Osteocyte (in vitro differentiated cells): ENCODE measurements around the gene PKN3. TPM values are rescaled to one million over a fixed set of nuclear protein-coding genes. Genes with fewer than 3 reads are reported as not detected.

Experiments
- DNase-seq: peaks from one replicate; pipeline ENCODE4 v3.0.0; 2021; ENCODE audit warnings: mixed read lengths; ENCODE audit not compliant: unreplicated experiment; ENCODE audit errors: extremely low spot score
- H3K27ac Mint-ChIP-seq: one replicate; pipeline ENCODE4 v1.8.0; 2021; ENCODE audit warnings: mild to moderate bottlenecking, mixed read lengths; ENCODE audit not compliant: unreplicated experiment
- H3K27me3 Mint-ChIP-seq: one replicate; pipeline ENCODE4 v1.8.0; 2021; ENCODE audit warnings: mixed read lengths; ENCODE audit not compliant: unreplicated experiment
- H3K36me3 Mint-ChIP-seq: one replicate; pipeline ENCODE4 v1.8.0; 2021; ENCODE audit warnings: mixed read lengths; ENCODE audit not compliant: unreplicated experiment
- H3K4me1 Mint-ChIP-seq: one replicate; pipeline ENCODE4 v1.8.0; 2021; ENCODE audit warnings: mixed read lengths; ENCODE audit not compliant: unreplicated experiment
- H3K4me3 Mint-ChIP-seq: one replicate; pipeline ENCODE4 v1.8.0; 2021; ENCODE audit warnings: mild to moderate bottlenecking, moderate library complexity, mixed read lengths; ENCODE audit not compliant: unreplicated experiment
- H3K9me3 Mint-ChIP-seq: one replicate; pipeline ENCODE4 v1.8.0; 2021; ENCODE audit warnings: mixed read lengths; ENCODE audit not compliant: unreplicated experiment
- CTCF ChIP-seq: fragments of 200-600 bp; sonication (generic); IDR thresholded peaks from 2 replicates; pipeline ENCODE4 v1.5.0; 2021; ENCODE audit warnings: antibody characterized with exemption, mild to moderate bottlenecking, moderate library complexity
- total RNA-seq: library from RNA; stranded (reverse); gene quantifications from 2 replicates; pipeline ENCODE4 v1.2.1, GENCODE V29; 2021

Gene PKN3
- total RNA-seq, 1 donor from 2014 or later = 7.5 TPM

- no peak overlapping the region for H3K27ac Mint-ChIP-seq
- no peaks in the 10 kb centered on the region for H3K27me3 Mint-ChIP-seq
- no peak for TF ChIP-seq CTCF
- H3K36me3 Mint-ChIP-seq = peaks cover 22% of the 10 kb centered on the region
- H3K9me3 Mint-ChIP-seq = no peaks in the 10 kb centered on the region
- no peak for DNase-seq
- no peak overlapping the region for H3K4me3 Mint-ChIP-seq
- no peaks in the 10 kb centered on the region for H3K4me1 Mint-ChIP-seq
Measured at GRCh38 chr9:128743421-128743820, 41.1 kb downstream of the PKN3 start.

- DNase-seq = no peak
- Mint-ChIP-seq H3K36me3 (peaks cover 12% of the 10 kb centered on the region), H3K27me3 (no peaks in the 10 kb centered on the region), H3K9me3 (no peaks in the 10 kb centered on the region), H3K27ac (no peak overlapping the region), H3K4me3 (no peak overlapping the region), H3K4me1 (no peaks in the 10 kb centered on the region)
- no peak for TF ChIP-seq CTCF
Measured at GRCh38 chr9:128747241-128747640, 44.9 kb downstream of the PKN3 start.

GRCh38 chr9:128750926-128751595, 48.8 kb downstream of the PKN3 start:
- Mint-ChIP-seq H3K9me3 (no peaks in the 10 kb centered on the region), H3K27me3 (no peaks in the 10 kb centered on the region), H3K27ac (no peak overlapping the region), H3K4me3 (no peak overlapping the region), H3K4me1 (no peaks in the 10 kb centered on the region), H3K36me3 (peaks cover 7% of the 10 kb centered on the region)
- DNase-seq = no peak
- TF ChIP-seq CTCF = no peak

GRCh38 chr9:128753627-128754026, 51.3 kb downstream of the PKN3 start:
- no peak overlapping the region for H3K4me3 Mint-ChIP-seq
- no peak overlapping the region for H3K27ac Mint-ChIP-seq
- TF ChIP-seq CTCF = no peak
- no peaks in the 10 kb centered on the region for H3K27me3 Mint-ChIP-seq
- H3K9me3 Mint-ChIP-seq = no peaks in the 10 kb centered on the region
- no peak for DNase-seq
- peaks cover 2% of the 10 kb centered on the region for H3K36me3 Mint-ChIP-seq
- no peaks in the 10 kb centered on the region for H3K4me1 Mint-ChIP-seq

- Mint-ChIP-seq H3K9me3 (no peaks in the 10 kb centered on the region), H3K27ac (no peak overlapping the region), H3K27me3 (no peaks in the 10 kb centered on the region), H3K4me3 (no peak overlapping the region), H3K4me1 (no peaks in the 10 kb centered on the region), H3K36me3 (no peaks in the 10 kb centered on the region)
- TF ChIP-seq CTCF = no peak
- DNase-seq = no peak
Measured at GRCh38 chr9:128757602-128758001, 55.3 kb downstream of the PKN3 start.
